ENCODE data around the gene FLAD1.
A peak's percentile ranks its signal among the peaks of the same experiment; 100 is the strongest.
"Not testable (repeated sequence)": the region's sequence is repeated elsewhere in the genome, so short reads cannot be mapped to it uniquely, and the experiment has no call there.

FLAD1 gene

DNA sequence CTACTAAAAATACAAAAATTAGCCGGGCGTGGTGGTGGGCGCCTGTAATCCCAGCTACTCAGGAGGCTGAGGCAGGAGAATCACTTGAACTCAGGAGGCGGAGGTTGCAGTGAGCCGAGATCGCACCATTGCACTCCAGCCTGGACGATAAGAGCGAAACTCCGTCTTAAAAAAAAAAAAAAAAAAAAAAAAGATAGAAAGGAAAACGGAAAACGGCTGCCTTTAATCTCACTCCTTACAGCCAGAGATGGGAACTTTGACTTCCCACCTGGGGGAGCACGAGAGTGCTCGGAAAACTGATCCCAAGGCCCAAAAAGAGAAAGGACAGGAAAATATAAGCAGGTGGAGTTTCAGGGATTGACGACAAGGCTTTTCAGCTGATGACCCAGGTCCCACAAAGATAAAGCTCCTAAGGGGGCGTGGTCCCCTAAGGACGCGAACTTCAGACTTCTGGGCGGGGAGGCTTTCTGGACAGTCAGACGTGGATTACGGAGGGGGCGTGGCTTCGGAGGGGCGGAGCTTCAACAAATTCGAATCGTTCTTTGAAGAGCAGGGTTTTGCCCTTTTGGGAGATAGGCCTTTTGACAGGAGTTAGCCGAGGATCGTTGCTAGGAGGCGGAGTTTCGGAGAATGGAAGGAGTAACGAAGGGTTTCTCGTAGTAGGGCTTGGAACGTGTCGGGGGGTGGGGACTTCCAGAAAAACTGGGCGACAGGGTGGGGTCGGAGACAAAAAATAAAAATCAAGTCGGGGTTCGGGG lies 9.6 kb upstream of the FLAD1 start:
- Histone ChIP-seq H3K4me1 (ENCODE audit: control insufficient read depth, insufficient read depth, low read length) (peaks cover 47% of the 10 kb centered on the region), H3K27me3 (ENCODE audit: control insufficient read depth, insufficient read depth, low read length) (no peaks in the 10 kb centered on the region), H3K36me3 (ENCODE audit: control insufficient read depth, insufficient read depth, low read length) (peaks cover 5% of the 10 kb centered on the region), H3K9ac (ENCODE audit: low read length) (peak overlapping the region; percentile 77), H3K9me3 (ENCODE audit: control insufficient read depth, low read length) (no peaks in the 10 kb centered on the region), H3K4me3 (ENCODE audit: low read length) (peak overlapping the region; percentile 37)

GRCh38 chr1:154974102-154974807 lies 8.9 kb upstream of the FLAD1 start, which contains the start of gene CKS1B:
TSS of gene CKS1B (plus strand) at chr1:154974681. CDS start at chr1:154974746, 65 bp downstream.
- Histone ChIP-seq H3K36me3 (ENCODE audit: control insufficient read depth, insufficient read depth, low read length) (peaks cover 5% of the 10 kb centered on the region), H3K9ac (ENCODE audit: low read length) (peak within 1 kb of the TSS; percentile 88), H3K4me3 (ENCODE audit: low read length) (peak within 1 kb of the TSS; percentile 70), H3K9me3 (ENCODE audit: control insufficient read depth, low read length) (no peaks in the 10 kb centered on the region), H3K27me3 (ENCODE audit: control insufficient read depth, insufficient read depth, low read length) (no peaks in the 10 kb centered on the region), H3K4me1 (ENCODE audit: control insufficient read depth, insufficient read depth, low read length) (peaks cover 47% of the 10 kb centered on the region)

DNA sequence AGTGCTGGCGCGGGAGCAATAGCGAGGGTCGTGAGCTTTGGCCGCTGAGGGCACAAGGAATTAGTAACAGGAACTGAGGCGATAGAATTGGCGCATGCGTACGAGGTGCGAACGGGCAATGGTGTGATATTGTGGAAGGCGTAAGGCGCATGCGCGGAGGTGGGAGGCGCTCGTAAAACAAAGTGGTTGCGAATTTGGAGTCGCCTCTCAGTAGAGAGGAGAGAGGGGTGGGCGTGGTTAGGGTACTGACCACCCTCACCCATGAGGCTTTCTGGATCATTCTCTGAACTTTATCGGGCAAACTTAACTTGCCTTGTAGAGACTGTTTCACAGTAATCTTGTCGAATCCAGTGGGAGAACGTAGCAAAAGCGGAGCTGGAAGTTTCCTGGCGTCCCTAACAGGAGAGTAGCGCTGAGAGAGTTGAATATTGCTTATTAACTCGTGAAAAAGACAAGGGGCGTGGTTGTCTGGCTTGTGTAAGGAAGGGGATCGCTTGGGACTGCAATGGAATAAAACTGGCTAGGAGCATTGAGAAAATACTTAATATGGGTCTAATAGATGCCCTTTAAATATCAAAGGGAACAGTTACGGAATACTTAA lies 8.2 kb upstream of the FLAD1 start:
- H3K9me3 ChIP-seq (ENCODE audit: control insufficient read depth, low read length): no peaks in the 10 kb centered on the region
- H3K27me3 ChIP-seq (ENCODE audit: control insufficient read depth, insufficient read depth, low read length): no peaks in the 10 kb centered on the region
- peak overlapping the region; percentile 88 for H3K9ac ChIP-seq (ENCODE audit: low read length)
- H3K4me3 ChIP-seq (ENCODE audit: low read length): peak overlapping the region; percentile 70
- peaks cover 40% of the 10 kb centered on the region for H3K4me1 ChIP-seq (ENCODE audit: control insufficient read depth, insufficient read depth, low read length)
- no peaks in the 10 kb centered on the region for H3K36me3 ChIP-seq (ENCODE audit: control insufficient read depth, insufficient read depth, low read length)

- H3K9ac ChIP-seq (ENCODE audit: low read length): peak overlapping the region; percentile 88
Observed at GRCh38 chr1:154975409-154976059, 7.6 kb upstream of the FLAD1 start.

GRCh38 chr1:154977762-154978161 lies 5.4 kb upstream of the FLAD1 start:
- H3K36me3 ChIP-seq (ENCODE audit: control insufficient read depth, insufficient read depth, low read length); H3K9ac ChIP-seq (ENCODE audit: low read length); H3K27me3 ChIP-seq (ENCODE audit: control insufficient read depth, insufficient read depth, low read length); H3K9me3 ChIP-seq (ENCODE audit: control insufficient read depth, low read length); H3K4me3 ChIP-seq (ENCODE audit: low read length): not testable (repeated sequence)
- peaks cover 17% of the 10 kb centered on the region for H3K4me1 ChIP-seq (ENCODE audit: control insufficient read depth, insufficient read depth, low read length)

More at GRCh38 chr1:154975409-154976059, 7.6 kb upstream of the FLAD1 start:
- Histone ChIP-seq H3K4me1 (ENCODE audit: control insufficient read depth, insufficient read depth, low read length) (peaks cover 34% of the 10 kb centered on the region), H3K4me3 (ENCODE audit: low read length) (peak overlapping the region; percentile 70), H3K9me3 (ENCODE audit: control insufficient read depth, low read length) (no peaks in the 10 kb centered on the region), H3K36me3 (ENCODE audit: control insufficient read depth, insufficient read depth, low read length) (no peaks in the 10 kb centered on the region), H3K27me3 (ENCODE audit: control insufficient read depth, insufficient read depth, low read length) (no peaks in the 10 kb centered on the region)

GRCh38 chr1:154978360-154978759 lies 4.8 kb upstream of the FLAD1 start:
- no peak overlapping the region for H3K4me3 ChIP-seq (ENCODE audit: low read length)
- no peaks in the 10 kb centered on the region for H3K27me3 ChIP-seq (ENCODE audit: control insufficient read depth, insufficient read depth, low read length)
- no peaks in the 10 kb centered on the region for H3K36me3 ChIP-seq (ENCODE audit: control insufficient read depth, insufficient read depth, low read length)

GRCh38 chr1:154982341-154982740 lies 803 bp upstream of the FLAD1 start:
- Histone ChIP-seq H3K4me1 (ENCODE audit: control insufficient read depth, insufficient read depth, low read length) (peaks cover 13% of the 10 kb centered on the region), H3K36me3 (ENCODE audit: control insufficient read depth, insufficient read depth, low read length) (no peaks in the 10 kb centered on the region), H3K9ac (ENCODE audit: low read length) (peak overlapping the region; percentile 82), H3K4me3 (ENCODE audit: low read length) (no peak overlapping the region), H3K9me3 (ENCODE audit: control insufficient read depth, low read length) (no peaks in the 10 kb centered on the region), H3K27me3 (ENCODE audit: control insufficient read depth, insufficient read depth, low read length) (no peaks in the 10 kb centered on the region)

More at GRCh38 chr1:154978360-154978759, 4.8 kb upstream of the FLAD1 start:
- Histone ChIP-seq H3K4me1 (ENCODE audit: control insufficient read depth, insufficient read depth, low read length) (peaks cover 12% of the 10 kb centered on the region), H3K9me3 (ENCODE audit: control insufficient read depth, low read length) (no peaks in the 10 kb centered on the region), H3K9ac (ENCODE audit: low read length) (no peak overlapping the region)

DNA sequence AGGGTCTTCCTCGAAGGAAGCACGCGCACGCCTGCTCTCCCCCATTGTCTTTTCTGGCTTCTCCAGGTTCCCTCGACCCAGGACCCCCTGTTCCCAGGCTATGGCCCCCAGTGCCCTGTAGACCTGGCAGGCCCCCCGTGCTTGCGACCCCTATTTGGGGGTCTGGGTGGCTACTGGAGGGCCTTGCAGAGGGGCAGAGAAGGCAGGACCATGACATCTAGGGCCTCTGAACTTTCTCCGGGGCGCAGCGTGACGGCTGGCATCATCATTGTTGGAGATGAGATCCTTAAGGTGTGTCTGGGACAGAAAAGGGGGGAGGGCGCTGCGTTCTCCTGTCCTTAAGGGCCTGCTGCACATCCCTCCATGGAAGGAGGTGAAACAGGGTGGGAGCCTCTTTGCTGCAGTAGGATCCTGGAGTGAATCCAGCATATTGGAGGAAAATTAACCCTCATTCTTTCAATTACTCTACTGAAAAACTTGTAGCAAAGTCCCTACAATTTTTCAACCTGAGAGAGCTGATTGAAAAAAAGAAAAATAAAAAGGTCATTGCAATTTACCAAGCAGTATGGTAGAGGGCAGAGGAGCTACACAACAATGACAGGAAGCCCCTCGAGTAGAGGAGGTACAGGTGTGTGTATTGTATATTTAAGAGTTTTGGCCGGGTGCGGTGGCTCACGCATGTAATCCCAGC lies 777 bp downstream of the FLAD1 start:
- Histone ChIP-seq H3K4me1 (ENCODE audit: control insufficient read depth, insufficient read depth, low read length) (peaks cover 13% of the 10 kb centered on the region), H3K36me3 (ENCODE audit: control insufficient read depth, insufficient read depth, low read length) (no peaks in the 10 kb centered on the region), H3K27me3 (ENCODE audit: control insufficient read depth, insufficient read depth, low read length) (no peaks in the 10 kb centered on the region), H3K9ac (ENCODE audit: low read length) (peak overlapping the region; percentile 82), H3K9me3 (ENCODE audit: control insufficient read depth, low read length) (no peaks in the 10 kb centered on the region), H3K4me3 (ENCODE audit: low read length) (peak overlapping the region; percentile 95)

GRCh38 chr1:154986736-154987135 lies 3.6 kb downstream of the FLAD1 start:
- H3K9ac ChIP-seq (ENCODE audit: low read length); H3K27me3 ChIP-seq (ENCODE audit: control insufficient read depth, insufficient read depth, low read length); H3K4me3 ChIP-seq (ENCODE audit: low read length); H3K36me3 ChIP-seq (ENCODE audit: control insufficient read depth, insufficient read depth, low read length); H3K9me3 ChIP-seq (ENCODE audit: control insufficient read depth, low read length): not testable (repeated sequence)
- H3K4me1 ChIP-seq (ENCODE audit: control insufficient read depth, insufficient read depth, low read length): peaks cover 13% of the 10 kb centered on the region

DNA sequence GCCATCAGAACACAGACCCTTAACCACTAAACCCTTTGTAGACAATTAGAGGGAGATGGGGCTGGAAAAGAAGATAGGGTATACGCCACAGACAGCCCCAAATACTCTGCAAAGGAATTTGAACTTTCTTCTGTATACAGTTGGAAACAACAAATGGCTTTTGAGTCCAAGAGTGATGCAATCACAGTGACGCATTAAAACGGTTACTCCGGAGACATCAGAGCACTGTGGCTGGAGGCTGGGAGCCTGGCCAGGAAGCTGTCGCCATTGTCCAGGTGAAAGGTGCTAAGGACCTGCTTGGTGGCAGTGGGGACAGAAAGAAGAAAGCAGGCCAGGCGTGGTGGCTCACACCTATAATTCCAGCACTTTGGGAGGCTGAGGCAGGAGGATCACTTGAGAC lies 4.2 kb downstream of the FLAD1 start:
- Histone ChIP-seq H3K4me1 (ENCODE audit: control insufficient read depth, insufficient read depth, low read length) (peaks cover 12% of the 10 kb centered on the region), H3K27me3 (ENCODE audit: control insufficient read depth, insufficient read depth, low read length) (no peaks in the 10 kb centered on the region), H3K36me3 (ENCODE audit: control insufficient read depth, insufficient read depth, low read length) (no peaks in the 10 kb centered on the region), H3K4me3 (ENCODE audit: low read length) (no peak overlapping the region), H3K9ac (ENCODE audit: low read length) (no peak overlapping the region), H3K9me3 (ENCODE audit: control insufficient read depth, low read length) (no peaks in the 10 kb centered on the region)

GRCh38 chr1:154988058-154988954 lies 5.2 kb downstream of the FLAD1 start:
- Histone ChIP-seq H3K4me3 (ENCODE audit: low read length) (no peak overlapping the region), H3K9ac (ENCODE audit: low read length) (no peak overlapping the region), H3K9me3 (ENCODE audit: control insufficient read depth, low read length) (no peaks in the 10 kb centered on the region), H3K36me3 (ENCODE audit: control insufficient read depth, insufficient read depth, low read length) (no peaks in the 10 kb centered on the region), H3K4me1 (ENCODE audit: control insufficient read depth, insufficient read depth, low read length) (peaks cover 8% of the 10 kb centered on the region), H3K27me3 (ENCODE audit: control insufficient read depth, insufficient read depth, low read length) (no peaks in the 10 kb centered on the region)
